Panc1 (cell line): Measurements from ENCODE around the gene IL19.

ENCODE experiments used
- POLR2AphosphoS5 ChIP-seq: IDR thresholded peaks from 2 replicates; pipeline ENCODE4 v1.6.1; 2012; ENCODE audit warnings: mild to moderate bottlenecking, low read depth, low read length, moderate library complexity
- TF ChIP-seq, protein P1 (sequence below): fragments of 450-650 bp; IDR thresholded peaks from 2 replicates; pipeline ENCODE4 v1.5.1; 2017; ENCODE audit warnings: mild to moderate bottlenecking

DNA sequence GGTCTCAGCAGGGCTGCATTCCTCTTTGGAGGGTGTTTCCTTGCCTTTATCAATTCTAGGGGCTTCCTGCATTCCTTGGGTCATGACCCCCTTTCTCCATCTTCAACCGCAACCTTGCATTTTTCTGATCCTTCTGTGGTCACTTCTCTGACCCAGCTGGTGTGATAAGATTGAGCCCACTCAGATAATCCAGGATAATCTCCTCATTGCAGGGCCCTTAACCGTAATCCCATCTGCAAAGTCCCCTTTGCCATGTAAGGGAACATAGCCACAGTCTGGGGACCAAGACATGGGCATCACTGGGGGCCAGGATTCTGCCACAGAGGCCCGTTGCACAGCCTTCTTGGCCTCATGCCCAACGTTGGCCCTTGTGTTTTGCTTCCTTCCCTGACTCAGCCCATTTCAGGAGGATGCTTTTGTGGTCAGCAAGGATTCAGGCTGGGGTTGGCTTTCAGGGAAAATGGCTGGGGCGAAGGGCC lies 35.0 kb upstream of the IL19 start:
- TF ChIP-seq, protein P1, sequence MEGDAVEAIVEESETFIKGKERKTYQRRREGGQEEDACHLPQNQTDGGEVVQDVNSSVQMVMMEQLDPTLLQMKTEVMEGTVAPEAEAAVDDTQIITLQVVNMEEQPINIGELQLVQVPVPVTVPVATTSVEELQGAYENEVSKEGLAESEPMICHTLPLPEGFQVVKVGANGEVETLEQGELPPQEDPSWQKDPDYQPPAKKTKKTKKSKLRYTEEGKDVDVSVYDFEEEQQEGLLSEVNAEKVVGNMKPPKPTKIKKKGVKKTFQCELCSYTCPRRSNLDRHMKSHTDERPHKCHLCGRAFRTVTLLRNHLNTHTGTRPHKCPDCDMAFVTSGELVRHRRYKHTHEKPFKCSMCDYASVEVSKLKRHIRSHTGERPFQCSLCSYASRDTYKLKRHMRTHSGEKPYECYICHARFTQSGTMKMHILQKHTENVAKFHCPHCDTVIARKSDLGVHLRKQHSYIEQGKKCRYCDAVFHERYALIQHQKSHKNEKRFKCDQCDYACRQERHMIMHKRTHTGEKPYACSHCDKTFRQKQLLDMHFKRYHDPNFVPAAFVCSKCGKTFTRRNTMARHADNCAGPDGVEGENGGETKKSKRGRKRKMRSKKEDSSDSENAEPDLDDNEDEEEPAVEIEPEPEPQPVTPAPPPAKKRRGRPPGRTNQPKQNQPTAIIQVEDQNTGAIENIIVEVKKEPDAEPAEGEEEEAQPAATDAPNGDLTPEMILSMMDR, result no peak
- TF ChIP-seq POLR2AphosphoS5, result no peak
